Measurements from ENCODE around the gene CHSY1. TPM values are rescaled to one million over a fixed set of nuclear protein-coding genes. Genes with fewer than 3 reads are reported as not detected.

The CHSY1 gene
- total RNA-seq, 4 donors from 2014 or later: 13.3 to 31.6 (median 19.6) TPM

DNA sequence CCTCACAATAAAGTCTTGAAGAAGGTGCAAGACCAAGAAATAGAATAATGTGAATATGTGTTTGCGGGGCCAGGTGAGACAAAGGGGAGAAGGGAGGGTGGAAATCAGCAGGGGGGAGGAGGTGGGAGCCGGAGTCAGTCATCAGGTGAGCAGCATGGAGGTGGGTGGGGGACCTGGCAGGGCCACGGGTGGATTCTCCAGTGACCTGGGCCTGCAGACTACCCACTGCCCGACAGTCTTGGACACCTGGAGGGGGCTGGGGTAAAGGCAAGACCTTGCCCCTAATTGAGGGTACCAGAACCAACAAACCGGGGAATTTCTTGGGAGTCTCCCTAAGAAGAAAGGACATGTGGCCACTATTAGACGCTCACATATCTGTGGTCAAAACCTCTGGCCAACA is 95.8 kb downstream of the CHSY1 start:
- WGBS: 94% methylated on average over 6 of the region's 6 CpGs
- intact Hi-C loops (cut with DNase I): no loop called here
- TF ChIP-seq, protein P1, sequence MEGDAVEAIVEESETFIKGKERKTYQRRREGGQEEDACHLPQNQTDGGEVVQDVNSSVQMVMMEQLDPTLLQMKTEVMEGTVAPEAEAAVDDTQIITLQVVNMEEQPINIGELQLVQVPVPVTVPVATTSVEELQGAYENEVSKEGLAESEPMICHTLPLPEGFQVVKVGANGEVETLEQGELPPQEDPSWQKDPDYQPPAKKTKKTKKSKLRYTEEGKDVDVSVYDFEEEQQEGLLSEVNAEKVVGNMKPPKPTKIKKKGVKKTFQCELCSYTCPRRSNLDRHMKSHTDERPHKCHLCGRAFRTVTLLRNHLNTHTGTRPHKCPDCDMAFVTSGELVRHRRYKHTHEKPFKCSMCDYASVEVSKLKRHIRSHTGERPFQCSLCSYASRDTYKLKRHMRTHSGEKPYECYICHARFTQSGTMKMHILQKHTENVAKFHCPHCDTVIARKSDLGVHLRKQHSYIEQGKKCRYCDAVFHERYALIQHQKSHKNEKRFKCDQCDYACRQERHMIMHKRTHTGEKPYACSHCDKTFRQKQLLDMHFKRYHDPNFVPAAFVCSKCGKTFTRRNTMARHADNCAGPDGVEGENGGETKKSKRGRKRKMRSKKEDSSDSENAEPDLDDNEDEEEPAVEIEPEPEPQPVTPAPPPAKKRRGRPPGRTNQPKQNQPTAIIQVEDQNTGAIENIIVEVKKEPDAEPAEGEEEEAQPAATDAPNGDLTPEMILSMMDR (IDR thresholded peaks at IDR 0.05): no peak
- TF ChIP-seq POLR2AphosphoS5 (IDR thresholded peaks at IDR 0.05) (no peak), POLR2A (IDR thresholded peaks at IDR 0.05; ENCODE audit: low read depth) (no peak), EP300 (IDR thresholded peaks at IDR 0.05) (no peak)

DNA sequence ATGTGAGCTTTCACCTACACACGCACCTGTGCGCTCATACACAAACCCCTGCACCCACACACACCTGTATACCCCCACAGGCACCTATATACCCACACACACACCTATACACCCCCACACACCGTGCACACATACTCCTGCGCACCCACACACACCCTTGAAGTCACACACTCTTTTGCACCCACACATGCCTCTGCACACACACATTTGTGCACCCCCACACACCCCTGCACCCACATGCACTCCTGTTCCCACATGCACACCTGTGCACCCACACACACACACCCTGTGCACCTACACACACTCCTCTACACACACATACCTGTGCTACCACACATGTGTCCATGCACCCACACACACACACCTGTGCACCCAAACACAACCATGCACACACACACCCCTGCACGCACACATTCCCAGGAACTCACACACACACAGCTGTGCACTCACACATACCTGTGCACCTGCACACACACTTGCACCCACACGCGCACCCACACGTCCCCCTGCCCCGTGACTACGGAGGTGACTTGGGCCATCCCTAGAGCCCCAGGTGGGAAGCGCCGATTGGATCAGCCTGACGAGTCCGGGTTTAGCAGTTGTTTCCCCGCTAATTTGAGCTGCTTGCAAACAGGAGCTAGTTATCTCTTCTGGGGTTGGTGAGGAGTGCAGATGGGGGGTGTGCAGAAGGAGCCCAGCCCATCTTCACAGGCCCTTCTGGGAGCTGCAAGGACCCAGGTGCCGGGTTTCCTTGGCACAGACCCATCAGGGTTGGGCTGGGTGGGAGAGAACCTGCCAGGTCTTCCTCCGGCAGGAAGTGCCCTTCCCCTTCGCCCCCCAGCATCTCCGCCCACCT is 97.8 kb downstream of the CHSY1 start:
- intact Hi-C loops (cut with DNase I): no loop called here
- whole genome bisulfite sequencing: 90% methylated on average over 19 of the region's 19 CpGs
- H3K4me3 ChIP-seq: no peak overlapping the region

More for the DNA sequence above, 95.8 kb downstream of the CHSY1 start:
- no peaks in the 10 kb centered on the region for H3K36me3 ChIP-seq
- DNase-seq (ENCODE audit: extremely low spot score): no peak
- H3K27ac ChIP-seq (replicated peaks in 1 of 4): no peak overlapping the region
- H3K27me3 ChIP-seq: no peaks in the 10 kb centered on the region
- no peak overlapping the region for H3K4me3 ChIP-seq
- no peaks in the 10 kb centered on the region for H3K4me1 ChIP-seq
- no peaks in the 10 kb centered on the region for H3K9me3 ChIP-seq

DNA sequence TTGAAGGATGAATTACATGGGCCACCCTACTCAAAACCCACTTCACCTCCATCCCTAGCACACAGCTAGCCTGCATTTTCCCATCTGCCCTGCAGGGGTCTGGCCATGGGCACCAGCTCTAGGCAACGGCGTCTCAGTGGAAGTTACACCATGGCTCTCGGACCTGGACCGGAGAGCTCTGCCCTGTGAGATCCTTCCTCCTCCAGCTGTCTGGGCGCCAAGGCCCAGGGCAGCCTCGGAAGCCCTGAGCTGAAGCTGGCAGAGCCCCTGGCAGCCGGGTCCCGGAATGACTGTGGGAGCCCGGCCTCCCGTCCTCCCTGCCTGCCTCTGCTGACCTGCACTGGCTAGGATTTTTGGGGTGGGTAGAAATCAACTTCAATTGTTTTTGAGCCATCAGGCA is 98.9 kb downstream of the CHSY1 start:
- Histone ChIP-seq H3K27me3 (no peaks in the 10 kb centered on the region), H3K9me3 (no peaks in the 10 kb centered on the region), H3K27ac (replicated peaks in 1 of 4) (no peak overlapping the region), H3K36me3 (no peaks in the 10 kb centered on the region), H3K4me3 (no peak overlapping the region), H3K4me1 (peaks cover 0 to 11% (median 0%) of the 10 kb centered on the region in 4 donors)
- intact Hi-C loops (cut with DNase I): no loop called here
- no peak for DNase-seq (ENCODE audit: extremely low spot score)
- 90% methylated on average over 9 of the region's 10 CpGs for WGBS
- TF ChIP-seq, protein P1 (IDR thresholded peaks at IDR 0.05): peak in 1 of 3 experiments; percentile 14
- TF ChIP-seq POLR2A (IDR thresholded peaks at IDR 0.05; ENCODE audit: low read depth): no peak

More for the DNA sequence above, 97.8 kb downstream of the CHSY1 start:
- H3K9me3 ChIP-seq: no peaks in the 10 kb centered on the region
- no peak for TF ChIP-seq POLR2A (IDR thresholded peaks at IDR 0.05; ENCODE audit: low read depth)
- TF ChIP-seq, protein P1 (IDR thresholded peaks at IDR 0.05): no peak
- no peak for TF ChIP-seq POLR2AphosphoS5 (IDR thresholded peaks at IDR 0.05)
- H3K27me3 ChIP-seq: no peaks in the 10 kb centered on the region
- no peaks in the 10 kb centered on the region for H3K36me3 ChIP-seq
- peaks cover 0 to 5% (median 0%) of the 10 kb centered on the region in 4 donors for H3K4me1 ChIP-seq
- no peak for DNase-seq (ENCODE audit: extremely low spot score)
- no peak overlapping the region for H3K27ac ChIP-seq (replicated peaks in 1 of 4)

DNA sequence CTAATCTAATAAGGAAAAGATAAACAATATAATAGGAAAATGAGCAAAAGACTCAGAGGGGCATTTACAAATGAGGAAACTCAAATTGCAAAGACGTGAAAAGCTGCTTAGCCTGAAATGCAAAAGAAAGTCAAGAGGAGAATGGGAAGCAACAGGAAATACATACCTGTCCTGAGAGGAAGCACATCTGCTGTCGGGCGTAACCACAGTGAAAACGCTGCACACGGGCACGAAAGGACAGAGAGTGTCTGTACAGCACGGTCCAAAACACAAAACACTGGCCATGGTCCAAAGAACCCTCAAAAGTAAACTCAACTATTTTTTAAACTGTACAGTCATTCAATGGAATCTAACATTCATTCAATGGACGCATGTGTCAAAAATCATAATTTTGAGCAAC is 100.6 kb downstream of the CHSY1 start:
- no peaks in the 10 kb centered on the region for H3K36me3 ChIP-seq
- 55% methylated on average over 8 of the region's 8 CpGs for WGBS
- no peaks in the 10 kb centered on the region for H3K9me3 ChIP-seq
- DNase-seq (ENCODE audit: extremely low spot score): no peak
- H3K4me3 ChIP-seq: no peak overlapping the region
- no peaks in the 10 kb centered on the region for H3K27me3 ChIP-seq
- H3K27ac ChIP-seq (replicated peaks in 1 of 4): no peak overlapping the region
- intact Hi-C loops (cut with DNase I): no loop called here
- peaks cover 0 to 11% (median 0%) of the 10 kb centered on the region in 4 donors for H3K4me1 ChIP-seq
- TF ChIP-seq POLR2A (IDR thresholded peaks at IDR 0.05; ENCODE audit: low read depth) (no peak), EP300 (IDR thresholded peaks at IDR 0.05) (no peak), POLR2AphosphoS5 (IDR thresholded peaks at IDR 0.05) (no peak)
- TF ChIP-seq, protein P1 (IDR thresholded peaks at IDR 0.05): no peak
